Measurements from ENCODE around the gene MRGPRF. TPM values are rescaled to one million over a fixed set of nuclear protein-coding genes. Genes with fewer than 3 reads are reported as not detected.

MRGPRF gene
- total RNA-seq, 1 donor from 2014 or later = 0.53 TPM

- DNase-seq (ENCODE audit: low read depth) (no peak), FAIRE-seq (peak; percentile 50)
- Histone ChIP-seq H3K36me3 (ENCODE audit: control insufficient read depth, insufficient read depth, low read length) (no peaks in the 10 kb centered on the region), H3K4me3 (ENCODE audit: low read depth, low read length) (no peak overlapping the region), H3K27me3 (ENCODE audit: control insufficient read depth, insufficient read depth, low read length) (peaks cover 6% of the 10 kb centered on the region)
- no peak for TF ChIP-seq CTCF (IDR thresholded peaks at IDR 0.05; ENCODE audit: insufficient read depth, low read length, severe bottlenecking)
Observed at GRCh38 chr11:68978931-68979594, 34.0 kb downstream of the MRGPRF start.

DNA sequence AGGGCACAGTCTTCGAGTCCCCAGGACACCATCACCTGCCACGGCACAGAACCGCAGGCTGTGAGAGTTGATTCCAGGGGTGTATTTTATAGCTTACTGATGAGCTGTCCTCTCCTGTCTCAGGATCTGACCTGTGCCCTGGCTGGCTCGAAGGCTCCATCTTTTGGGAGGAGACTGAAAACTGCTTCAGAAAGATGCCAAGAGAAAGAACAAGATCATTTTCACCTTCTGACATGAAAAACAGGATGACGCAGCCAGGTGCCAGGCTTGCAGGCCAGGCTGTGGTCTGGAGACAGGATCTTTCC lies 34.5 kb downstream of the MRGPRF start:
- H3K27me3 ChIP-seq (ENCODE audit: control insufficient read depth, insufficient read depth, low read length) = peaks cover 6% of the 10 kb centered on the region
- no peak for FAIRE-seq
- H3K4me3 ChIP-seq (ENCODE audit: low read depth, low read length) = no peak overlapping the region
- no peaks in the 10 kb centered on the region for H3K36me3 ChIP-seq (ENCODE audit: control insufficient read depth, insufficient read depth, low read length)
- TF ChIP-seq CTCF (IDR thresholded peaks at IDR 0.05; ENCODE audit: insufficient read depth, low read length, severe bottlenecking) = no peak
- no peak for DNase-seq (ENCODE audit: low read depth)

- FAIRE-seq (no peak), DNase-seq (ENCODE audit: low read depth) (no peak)
- no peak overlapping the region for H3K4me3 ChIP-seq (ENCODE audit: low read depth, low read length)
- TF ChIP-seq CTCF (IDR thresholded peaks at IDR 0.05; ENCODE audit: insufficient read depth, low read length, severe bottlenecking) = no peak
- H3K27me3 ChIP-seq (ENCODE audit: control insufficient read depth, insufficient read depth, low read length) = peaks cover 6% of the 10 kb centered on the region
- no peaks in the 10 kb centered on the region for H3K36me3 ChIP-seq (ENCODE audit: control insufficient read depth, insufficient read depth, low read length)
Observed at GRCh38 chr11:68977781-68978625, 35.0 kb downstream of the MRGPRF start.

GRCh38 chr11:68976563-68976962 lies 36.5 kb downstream of the MRGPRF start:
- no peak for DNase-seq (ENCODE audit: low read depth)
- Histone ChIP-seq H3K27me3 (ENCODE audit: control insufficient read depth, insufficient read depth, low read length) (peaks cover 6% of the 10 kb centered on the region), H3K36me3 (ENCODE audit: control insufficient read depth, insufficient read depth, low read length) (no peaks in the 10 kb centered on the region), H3K4me3 (ENCODE audit: low read depth, low read length) (no peak overlapping the region)
- no peak for FAIRE-seq
- TF ChIP-seq CTCF (IDR thresholded peaks at IDR 0.05; ENCODE audit: insufficient read depth, low read length, severe bottlenecking) = no peak

DNA sequence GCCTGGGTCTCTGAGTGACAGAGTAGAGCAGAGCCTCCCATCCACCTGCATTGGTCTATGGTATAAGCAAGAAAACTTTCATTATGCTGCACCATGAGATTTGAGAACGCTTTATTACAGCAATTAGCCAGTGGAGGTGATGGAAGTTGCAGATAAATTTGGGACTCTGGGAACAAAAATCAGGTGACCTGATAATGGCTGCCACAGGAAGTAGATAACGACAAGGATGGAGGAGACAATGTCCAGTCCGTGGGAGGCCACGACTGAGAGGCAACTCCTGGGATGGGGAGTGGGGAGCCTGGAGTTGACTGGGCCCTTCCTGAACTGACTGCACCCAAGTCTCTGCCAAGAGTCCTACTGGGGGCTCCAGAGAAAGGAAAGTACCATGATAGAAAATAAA lies 37.0 kb downstream of the MRGPRF start:
- H3K27me3 ChIP-seq (ENCODE audit: control insufficient read depth, insufficient read depth, low read length) = peaks cover 8% of the 10 kb centered on the region
- DNase-seq (ENCODE audit: low read depth) (no peak), FAIRE-seq (peak; percentile 7)
- TF ChIP-seq CTCF (IDR thresholded peaks at IDR 0.05; ENCODE audit: insufficient read depth, low read length, severe bottlenecking) = no peak
- H3K36me3 ChIP-seq (ENCODE audit: control insufficient read depth, insufficient read depth, low read length) = no peaks in the 10 kb centered on the region
- no peak overlapping the region for H3K4me3 ChIP-seq (ENCODE audit: low read depth, low read length)

All from bronchial epithelial cell (primary cell).